WTC11 (cell line): ENCODE results near the gene BMS1. TPM values are rescaled to one million over a fixed set of nuclear protein-coding genes. Genes with fewer than 3 reads are reported as not detected.
"Not testable (repeated sequence)": the region's sequence is repeated elsewhere in the genome, so short reads cannot be mapped to it uniquely, and the experiment has no call there.

Experiments
- ATAC-seq: fragments of 200-7000 bp; cut with Tn5 transposase; 2 replicates; pipeline ENCODE4 v1.10.0; 2021; ENCODE audit warnings: mild to moderate bottlenecking, moderate library complexity
- CTCF ChIA-PET: fragments of 300-600 bp; sonication (Branson Sonifier 250); formaldehyde crosslinking; loops from one replicate; lab custom pipeline; 2021; ENCODE audit warnings: antibody characterized with exemption; lab: Charles Lee
- POLR2A ChIA-PET: fragments of 350-600 bp; sonication (Branson Sonifier 250); formaldehyde crosslinking; loops from one replicate; lab custom pipeline; 2021; ENCODE audit warnings: antibody characterized with exemption; lab: Charles Lee
- DNase-seq: peaks from one replicate; pipeline ENCODE4 v3.0.0; 2021; ENCODE audit warnings: low spot score
- H3K27ac Mint-ChIP-seq: 2 replicates; pipeline ENCODE4 v1.8.0; 2021; ENCODE audit warnings: mixed read lengths
- H3K27me3 Mint-ChIP-seq: 2 replicates; pipeline ENCODE4 v1.8.0; 2021; ENCODE audit warnings: low read depth, mild to moderate bottlenecking, moderate library complexity, mixed read lengths
- H3K36me3 Mint-ChIP-seq: 2 replicates; pipeline ENCODE4 v1.8.0; 2021; ENCODE audit warnings: mixed read lengths
- H3K4me1 Mint-ChIP-seq: 2 replicates; pipeline ENCODE4 v1.8.0; 2022; ENCODE audit warnings: mixed read lengths
- H3K4me3 Mint-ChIP-seq: 2 replicates; pipeline ENCODE4 v1.8.0; 2021; ENCODE audit warnings: mild to moderate bottlenecking, moderate library complexity, mixed read lengths
- H3K9me3 Mint-ChIP-seq: 2 replicates; pipeline ENCODE4 v1.8.0; 2021; ENCODE audit warnings: mixed read lengths
- FOXK1 ChIP-seq: sonication (generic); formaldehyde crosslinking; IDR thresholded peaks from 2 replicates; pipeline ENCODE4 v1.8.0; 2022; ENCODE audit warnings: mild to moderate bottlenecking, moderate library complexity, missing genetic modification reagents
- SMAD3 ChIP-seq: sonication (generic); formaldehyde crosslinking; IDR thresholded peaks from 2 replicates; pipeline ENCODE4 v1.8.0; 2022; ENCODE audit warnings: missing genetic modification reagents, mild to moderate bottlenecking, borderline replicate concordance
- TEAD1 ChIP-seq: sonication (generic); formaldehyde crosslinking; IDR thresholded peaks from 2 replicates; pipeline ENCODE4 v1.8.0; 2022; ENCODE audit warnings: mild to moderate bottlenecking, missing genetic modification reagents
- TP53 ChIP-seq: sonication (generic); formaldehyde crosslinking; IDR thresholded peaks from 2 replicates; pipeline ENCODE4 v1.8.1; 2023; ENCODE audit warnings: mild to moderate bottlenecking, missing genetic modification reagents
- ZNF423 ChIP-seq: fragments of 250-450 bp; sonication (Bioruptor Pico); IDR thresholded peaks from 2 replicates; pipeline ENCODE4 v2.1.2; 2022; ENCODE audit warnings: mild to moderate bottlenecking, moderate library complexity
- total RNA-seq: library from RNA; stranded (reverse); gene quantifications from 3 replicates; pipeline ENCODE4 v1.2.3, GENCODE V29; 2021
- TF ChIP-seq, protein P1 (sequence below): fragments of 250-450 bp; sonication (Bioruptor Pico); conservative IDR thresholded peaks from 2 replicates; pipeline ENCODE4 v1.9.0; 2021; ENCODE audit warnings: mild to moderate bottlenecking
- TF ChIP-seq, protein P2 (sequence below): sonication (generic); formaldehyde crosslinking; IDR thresholded peaks from 2 replicates; pipeline ENCODE4 v1.8.0; 2022; ENCODE audit warnings: mild to moderate bottlenecking, missing genetic modification reagents
- TF ChIP-seq, protein P3 (sequence below): sonication (generic); formaldehyde crosslinking; IDR thresholded peaks from 2 replicates; pipeline ENCODE4 v1.8.0; 2022; ENCODE audit warnings: mild to moderate bottlenecking, missing genetic modification reagents
- TF ChIP-seq, protein P4 (sequence below): fragments of 250-450 bp; sonication (Bioruptor Pico); IDR thresholded peaks from 2 replicates; pipeline ENCODE4 v1.9.0; 2021; ENCODE audit warnings: moderate library complexity, mild to moderate bottlenecking, inconsistent platforms, borderline replicate concordance
- TF ChIP-seq, protein P5 (sequence below): sonication (generic); formaldehyde crosslinking; IDR thresholded peaks from 2 replicates; pipeline ENCODE4 v1.8.1; 2023; ENCODE audit warnings: mild to moderate bottlenecking, missing genetic modification reagents, moderate library complexity
- TF ChIP-seq, protein P6 (sequence below): sonication (generic); formaldehyde crosslinking; IDR thresholded peaks from 2 replicates; pipeline ENCODE4 v1.8.0; 2023; ENCODE audit warnings: missing genetic modification reagents, mild to moderate bottlenecking, borderline replicate concordance
- TF ChIP-seq, protein P7 (sequence below): sonication (generic); formaldehyde crosslinking; IDR thresholded peaks from 2 replicates; pipeline ENCODE4 v1.8.1; 2023; ENCODE audit warnings: mild to moderate bottlenecking, moderate library complexity, missing genetic modification reagents

Gene BMS1
- total RNA-seq, 1 experiment from 2014 or later = 37.7 TPM

DNA sequence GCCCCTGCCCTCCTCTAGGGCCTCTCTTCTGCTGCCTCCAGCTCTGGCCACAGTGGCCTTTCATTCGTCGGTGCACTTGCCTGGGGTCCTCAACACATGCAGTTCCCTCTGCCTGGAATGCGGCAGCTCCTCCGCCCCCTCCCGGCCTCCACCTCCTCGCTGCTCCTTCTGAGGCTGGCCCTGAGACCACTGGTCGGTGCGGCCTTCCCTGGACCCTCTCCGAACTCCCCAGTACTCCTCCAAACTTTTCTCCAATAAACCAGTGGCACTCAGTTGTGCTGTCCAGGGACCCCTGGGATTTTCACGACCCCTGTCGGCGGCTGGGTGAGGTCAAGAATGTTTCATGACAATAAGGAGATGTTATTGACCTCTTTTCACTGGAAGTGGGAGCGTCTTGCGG, 53.5 kb downstream of the BMS1 start:
- Mint-ChIP-seq H3K9me3 (peaks cover 11% of the 10 kb centered on the region), H3K36me3 (peaks cover 15% of the 10 kb centered on the region), H3K4me3 (peak overlapping the region; percentile 56), H3K4me1 (peaks cover 26% of the 10 kb centered on the region), H3K27ac (peak overlapping the region; percentile 34; the same call in 1 of the 2 replicates), H3K27me3 (peaks cover 27% of the 10 kb centered on the region)
- DNase-seq (peak; percentile 51), ATAC-seq (peak; percentile 82)
- ChIA-PET CTCF (interaction anchor here (0.6 to 2.3 kb wide), 3 partner anchors 8 to 243 kb away, joined by 3 to 17 read pairs (median 3); no protein-coding TSS in a partner anchor), POLR2A (interaction anchor here (0.7 kb wide), 1 partner anchor 53 kb away, joined by 3 read pairs; no protein-coding TSS in a partner anchor)
- TF ChIP-seq, protein P1, sequence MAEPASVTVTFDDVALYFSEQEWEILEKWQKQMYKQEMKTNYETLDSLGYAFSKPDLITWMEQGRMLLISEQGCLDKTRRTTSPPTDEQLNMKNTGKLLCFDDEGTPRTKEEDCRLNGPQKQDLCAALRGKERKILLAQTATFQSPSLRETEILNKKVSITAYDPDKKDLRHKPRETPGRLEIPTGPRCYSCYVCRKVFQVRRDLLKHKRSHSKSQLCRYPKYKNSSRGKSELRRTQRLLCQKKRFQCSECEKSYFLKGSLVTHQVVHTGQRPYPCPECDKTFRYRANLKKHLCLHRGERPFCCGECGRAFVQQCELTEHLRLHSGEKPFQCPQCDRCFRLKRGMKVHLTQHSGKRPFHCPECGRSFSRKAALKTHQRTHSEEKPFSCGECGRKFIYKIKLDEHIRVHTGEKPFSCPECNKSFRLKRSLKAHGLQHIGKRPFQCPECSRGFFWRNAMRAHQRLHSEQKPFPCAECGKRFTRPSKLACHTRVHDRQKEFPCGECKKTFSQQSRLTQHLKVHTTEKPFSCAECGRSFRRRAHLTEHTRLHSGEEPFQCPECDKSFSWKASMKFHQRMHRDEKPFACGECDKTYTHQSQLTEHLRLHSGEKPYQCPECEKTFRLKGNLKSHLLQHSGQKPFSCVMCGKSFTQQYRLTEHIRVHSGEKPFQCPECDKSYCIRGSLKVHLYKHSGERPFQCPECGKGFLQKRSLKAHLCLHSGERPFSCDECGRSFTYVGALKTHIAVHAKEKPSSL (CRISPR knock-in tag) = no peak
- no peak for TF ChIP-seq FOXK1 (CRISPR knock-in tag)
- TF ChIP-seq, protein P2, sequence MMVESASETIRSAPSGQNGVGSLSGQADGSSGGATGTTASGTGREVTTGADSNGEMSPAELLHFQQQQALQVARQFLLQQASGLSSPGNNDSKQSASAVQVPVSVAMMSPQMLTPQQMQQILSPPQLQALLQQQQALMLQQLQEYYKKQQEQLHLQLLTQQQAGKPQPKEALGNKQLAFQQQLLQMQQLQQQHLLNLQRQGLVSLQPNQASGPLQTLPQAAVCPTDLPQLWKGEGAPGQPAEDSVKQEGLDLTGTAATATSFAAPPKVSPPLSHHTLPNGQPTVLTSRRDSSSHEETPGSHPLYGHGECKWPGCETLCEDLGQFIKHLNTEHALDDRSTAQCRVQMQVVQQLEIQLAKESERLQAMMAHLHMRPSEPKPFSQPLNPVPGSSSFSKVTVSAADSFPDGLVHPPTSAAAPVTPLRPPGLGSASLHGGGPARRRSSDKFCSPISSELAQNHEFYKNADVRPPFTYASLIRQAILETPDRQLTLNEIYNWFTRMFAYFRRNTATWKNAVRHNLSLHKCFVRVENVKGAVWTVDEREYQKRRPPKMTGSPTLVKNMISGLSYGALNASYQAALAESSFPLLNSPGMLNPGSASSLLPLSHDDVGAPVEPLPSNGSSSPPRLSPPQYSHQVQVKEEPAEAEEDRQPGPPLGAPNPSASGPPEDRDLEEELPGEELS (CRISPR knock-in tag) = no peak

DNA sequence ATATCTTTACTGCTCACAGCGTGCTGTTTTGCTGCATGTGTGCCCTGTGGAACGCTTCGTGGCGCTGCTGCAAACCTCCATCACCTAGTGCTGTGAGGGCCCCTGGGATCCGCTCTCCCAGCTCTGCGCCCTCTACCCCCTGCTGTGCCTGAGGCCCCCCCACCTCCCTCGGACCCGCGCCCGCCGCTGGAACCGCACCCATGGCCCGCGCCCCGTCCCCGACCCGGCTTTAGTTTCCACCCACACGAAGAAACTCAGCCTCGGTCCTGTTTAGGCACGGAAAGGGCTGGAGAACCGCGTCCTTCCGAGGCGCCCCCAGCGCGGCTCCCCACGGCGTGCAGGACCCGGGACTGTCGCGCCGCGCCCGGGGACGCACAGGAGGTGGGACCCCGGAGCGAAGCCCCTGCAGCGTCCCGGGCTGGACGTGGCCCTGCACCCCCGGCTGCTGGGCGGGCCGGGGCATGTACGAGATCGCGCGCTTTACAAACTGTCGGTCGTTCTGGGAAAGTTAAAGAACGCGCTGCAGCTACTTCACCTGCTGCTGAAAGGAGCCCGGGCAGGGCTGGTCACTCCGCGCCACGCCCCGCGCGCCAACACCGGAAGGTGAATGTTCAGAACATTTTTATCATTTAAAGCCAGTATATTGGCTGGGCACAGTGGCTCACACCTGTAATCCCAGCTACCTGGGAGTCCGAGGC, 54.3 kb downstream of the BMS1 start:
- Mint-ChIP-seq H3K4me3 (peak overlapping the region; percentile 66), H3K4me1 (peaks cover 26% of the 10 kb centered on the region), H3K9me3 (peaks cover 11% of the 10 kb centered on the region), H3K36me3 (peaks cover 6% of the 10 kb centered on the region), H3K27me3 (peaks cover 27% of the 10 kb centered on the region), H3K27ac (no peak overlapping the region)
- TF ChIP-seq TP53 (CRISPR knock-in tag) (0 out of 2 replicates have a peak, but pooled peaks have one; percentile 26), SMAD3 (CRISPR knock-in tag) (no peak), ZNF423 (peak; percentile 54; the same call in 1 of the 2 replicates)
- TF ChIP-seq, protein P3, sequence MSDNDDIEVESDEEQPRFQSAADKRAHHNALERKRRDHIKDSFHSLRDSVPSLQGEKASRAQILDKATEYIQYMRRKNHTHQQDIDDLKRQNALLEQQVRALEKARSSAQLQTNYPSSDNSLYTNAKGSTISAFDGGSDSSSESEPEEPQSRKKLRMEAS (CRISPR knock-in tag) = 0 out of 2 replicates have a peak, but pooled peaks have one; percentile 17
- TF ChIP-seq, protein P4, sequence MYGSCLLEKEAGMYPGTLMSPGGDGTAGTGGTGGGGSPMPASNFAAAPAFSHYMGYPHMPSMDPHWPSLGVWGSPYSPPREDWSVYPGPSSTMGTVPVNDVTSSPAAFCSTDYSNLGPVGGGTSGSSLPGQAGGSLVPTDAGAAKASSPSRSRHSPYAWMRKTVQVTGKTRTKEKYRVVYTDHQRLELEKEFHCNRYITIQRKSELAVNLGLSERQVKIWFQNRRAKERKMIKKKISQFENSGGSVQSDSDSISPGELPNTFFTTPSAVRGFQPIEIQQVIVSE (CRISPR knock-in tag) = no peak
- POLR2A ChIA-PET = no interaction called here
- CTCF ChIA-PET = interaction anchor here (0.5 to 2.3 kb wide), 3 partner anchors 9 to 366 kb away, joined by 3 to 17 read pairs (median 3); no protein-coding TSS in a partner anchor
- ATAC-seq (no peak; the same call in 1 of the 2 replicates), DNase-seq (peak; percentile 25)

DNA sequence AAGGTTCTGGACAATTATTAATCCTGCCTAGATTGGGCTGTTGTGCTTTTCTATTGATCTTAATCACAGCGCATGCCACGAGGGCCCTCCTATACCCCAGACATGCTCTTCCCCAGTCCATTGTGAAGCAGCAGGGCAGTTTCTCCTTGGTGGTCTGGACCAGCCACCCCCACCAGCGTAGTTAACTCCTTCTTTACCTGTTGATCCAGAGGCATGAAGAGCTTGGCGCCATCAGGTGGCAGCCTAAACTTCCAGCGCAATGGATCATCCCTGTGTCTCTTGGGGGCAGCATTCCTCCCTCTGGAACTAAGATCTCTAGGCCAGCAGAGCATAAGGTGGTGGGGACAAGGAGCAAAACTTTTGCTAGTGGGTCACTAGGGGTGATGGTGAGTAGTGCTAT, 62.2 kb downstream of the BMS1 start:
- H3K36me3 Mint-ChIP-seq, POLR2A ChIA-PET, H3K27ac Mint-ChIP-seq, H3K27me3 Mint-ChIP-seq: not testable (repeated sequence)
- CTCF ChIA-PET = interaction anchor here (0.6 to 1.4 kb wide), 5 partner anchors 14 to 107 kb away, joined by 3 to 5 read pairs (median 4); no protein-coding TSS in a partner anchor
- Mint-ChIP-seq H3K4me1 (peaks cover 21% of the 10 kb centered on the region), H3K9me3 (peaks cover 32% of the 10 kb centered on the region), H3K4me3 (peak overlapping the region; percentile 5; the same call in 1 of the 2 replicates)
- ATAC-seq (peak; percentile 74), DNase-seq (peak; percentile 61)
- TF ChIP-seq, protein P5, sequence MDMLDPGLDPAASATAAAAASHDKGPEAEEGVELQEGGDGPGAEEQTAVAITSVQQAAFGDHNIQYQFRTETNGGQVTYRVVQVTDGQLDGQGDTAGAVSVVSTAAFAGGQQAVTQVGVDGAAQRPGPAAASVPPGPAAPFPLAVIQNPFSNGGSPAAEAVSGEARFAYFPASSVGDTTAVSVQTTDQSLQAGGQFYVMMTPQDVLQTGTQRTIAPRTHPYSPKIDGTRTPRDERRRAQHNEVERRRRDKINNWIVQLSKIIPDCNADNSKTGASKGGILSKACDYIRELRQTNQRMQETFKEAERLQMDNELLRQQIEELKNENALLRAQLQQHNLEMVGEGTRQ (CRISPR knock-in tag) = peak; percentile 2; the same call in 1 of the 2 replicates
- TF ChIP-seq, protein P6, sequence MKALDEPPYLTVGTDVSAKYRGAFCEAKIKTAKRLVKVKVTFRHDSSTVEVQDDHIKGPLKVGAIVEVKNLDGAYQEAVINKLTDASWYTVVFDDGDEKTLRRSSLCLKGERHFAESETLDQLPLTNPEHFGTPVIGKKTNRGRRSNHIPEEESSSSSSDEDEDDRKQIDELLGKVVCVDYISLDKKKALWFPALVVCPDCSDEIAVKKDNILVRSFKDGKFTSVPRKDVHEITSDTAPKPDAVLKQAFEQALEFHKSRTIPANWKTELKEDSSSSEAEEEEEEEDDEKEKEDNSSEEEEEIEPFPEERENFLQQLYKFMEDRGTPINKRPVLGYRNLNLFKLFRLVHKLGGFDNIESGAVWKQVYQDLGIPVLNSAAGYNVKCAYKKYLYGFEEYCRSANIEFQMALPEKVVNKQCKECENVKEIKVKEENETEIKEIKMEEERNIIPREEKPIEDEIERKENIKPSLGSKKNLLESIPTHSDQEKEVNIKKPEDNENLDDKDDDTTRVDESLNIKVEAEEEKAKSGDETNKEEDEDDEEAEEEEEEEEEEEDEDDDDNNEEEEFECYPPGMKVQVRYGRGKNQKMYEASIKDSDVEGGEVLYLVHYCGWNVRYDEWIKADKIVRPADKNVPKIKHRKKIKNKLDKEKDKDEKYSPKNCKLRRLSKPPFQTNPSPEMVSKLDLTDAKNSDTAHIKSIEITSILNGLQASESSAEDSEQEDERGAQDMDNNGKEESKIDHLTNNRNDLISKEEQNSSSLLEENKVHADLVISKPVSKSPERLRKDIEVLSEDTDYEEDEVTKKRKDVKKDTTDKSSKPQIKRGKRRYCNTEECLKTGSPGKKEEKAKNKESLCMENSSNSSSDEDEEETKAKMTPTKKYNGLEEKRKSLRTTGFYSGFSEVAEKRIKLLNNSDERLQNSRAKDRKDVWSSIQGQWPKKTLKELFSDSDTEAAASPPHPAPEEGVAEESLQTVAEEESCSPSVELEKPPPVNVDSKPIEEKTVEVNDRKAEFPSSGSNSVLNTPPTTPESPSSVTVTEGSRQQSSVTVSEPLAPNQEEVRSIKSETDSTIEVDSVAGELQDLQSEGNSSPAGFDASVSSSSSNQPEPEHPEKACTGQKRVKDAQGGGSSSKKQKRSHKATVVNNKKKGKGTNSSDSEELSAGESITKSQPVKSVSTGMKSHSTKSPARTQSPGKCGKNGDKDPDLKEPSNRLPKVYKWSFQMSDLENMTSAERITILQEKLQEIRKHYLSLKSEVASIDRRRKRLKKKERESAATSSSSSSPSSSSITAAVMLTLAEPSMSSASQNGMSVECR (CRISPR knock-in tag) = 0 out of 2 replicates have a peak, but pooled peaks have one; percentile 28
- peak; percentile 67; the same call in 1 of the 2 replicates for TF ChIP-seq TEAD1 (CRISPR knock-in tag)
- TF ChIP-seq, protein P7, sequence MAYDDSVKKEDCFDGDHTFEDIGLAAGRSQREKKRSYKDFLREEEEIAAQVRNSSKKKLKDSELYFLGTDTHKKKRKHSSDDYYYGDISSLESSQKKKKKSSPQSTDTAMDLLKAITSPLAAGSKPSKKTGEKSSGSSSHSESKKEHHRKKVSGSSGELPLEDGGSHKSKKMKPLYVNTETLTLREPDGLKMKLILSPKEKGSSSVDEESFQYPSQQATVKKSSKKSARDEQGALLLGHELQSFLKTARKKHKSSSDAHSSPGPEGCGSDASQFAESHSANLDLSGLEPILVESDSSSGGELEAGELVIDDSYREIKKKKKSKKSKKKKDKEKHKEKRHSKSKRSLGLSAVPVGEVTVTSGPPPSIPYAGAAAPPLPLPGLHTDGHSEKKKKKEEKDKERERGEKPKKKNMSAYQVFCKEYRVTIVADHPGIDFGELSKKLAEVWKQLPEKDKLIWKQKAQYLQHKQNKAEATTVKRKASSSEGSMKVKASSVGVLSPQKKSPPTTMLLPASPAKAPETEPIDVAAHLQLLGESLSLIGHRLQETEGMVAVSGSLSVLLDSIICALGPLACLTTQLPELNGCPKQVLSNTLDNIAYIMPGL = peak; percentile 23; the same call in 1 of the 2 replicates

DNA sequence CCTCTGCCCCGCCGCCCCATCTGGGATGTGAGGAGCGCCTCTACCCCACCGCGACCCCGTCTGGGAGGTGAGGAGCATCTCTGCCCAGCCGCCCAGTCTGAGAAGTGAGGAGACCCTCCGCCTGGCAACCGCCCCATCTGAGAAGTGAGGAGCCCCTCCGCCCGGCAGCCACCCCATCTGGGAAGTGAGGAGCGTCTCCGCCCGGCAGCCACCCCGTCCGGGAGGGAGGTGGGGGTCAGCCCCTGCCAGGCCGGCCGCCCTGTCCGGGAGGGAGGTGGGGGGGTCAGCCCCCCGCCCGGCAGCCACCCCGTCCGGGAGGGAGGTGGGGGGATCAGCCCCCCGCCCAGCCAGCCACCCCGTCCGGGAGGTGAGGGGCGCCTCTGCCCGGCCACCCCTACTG, 64.7 kb downstream of the BMS1 start:
- peaks cover 13% of the 10 kb centered on the region for H3K4me1 Mint-ChIP-seq
- H3K4me3 Mint-ChIP-seq, H3K27ac Mint-ChIP-seq, CTCF ChIA-PET, POLR2A ChIA-PET, ATAC-seq, DNase-seq, H3K36me3 Mint-ChIP-seq, H3K27me3 Mint-ChIP-seq: not testable (repeated sequence)
- peaks cover 28% of the 10 kb centered on the region for H3K9me3 Mint-ChIP-seq
